GM21737 (cell line): ENCODE results near the gene CRIP2.

Experiments
- ATAC-seq: cut with Tn5 transposase; IDR thresholded peaks from one replicate; pipeline ENCODE4 v1.9.1; 2021; ENCODE audit warnings: mild to moderate bottlenecking, moderate library complexity; ENCODE audit not compliant: unreplicated experiment

CRIP2 gene

GRCh38 chr14:105460616-105461015, 14.0 kb upstream of the CRIP2 start:
- no peak for ATAC-seq

GRCh38 chr14:105461903-105462302, 12.7 kb upstream of the CRIP2 start:
- no peak for ATAC-seq

- ATAC-seq, result no peak
These were observed 10.1 kb upstream of the CRIP2 start for GRCh38 chr14:105464501-105464900.

- no peak for ATAC-seq
These were observed 9.2 kb upstream of the CRIP2 start for GRCh38 chr14:105465209-105466031.

GRCh38 chr14:105466531-105467248, 7.9 kb upstream of the CRIP2 start:
- no peak for ATAC-seq

GRCh38 chr14:105467249-105467941, 7.2 kb upstream of the CRIP2 start:
- no peak for ATAC-seq

- ATAC-seq, result no peak
These were observed 6.6 kb upstream of the CRIP2 start for GRCh38 chr14:105467942-105468471.

GRCh38 chr14:105468621-105469241, 5.9 kb upstream of the CRIP2 start:
- ATAC-seq, result no peak

GRCh38 chr14:105469456-105470349, 4.9 kb upstream of the CRIP2 start:
- ATAC-seq, result no peak

- ATAC-seq, result no peak
These were observed 4.0 kb upstream of the CRIP2 start for GRCh38 chr14:105470350-105471296.

- ATAC-seq, result no peak
These were observed 3.3 kb upstream of the CRIP2 start for GRCh38 chr14:105471297-105471821.

GRCh38 chr14:105471823-105472485, 2.7 kb upstream of the CRIP2 start:
- ATAC-seq, result no peak

GRCh38 chr14:105472486-105472991, 2.1 kb upstream of the CRIP2 start:
- ATAC-seq, result no peak

- ATAC-seq, result no peak
These were observed 1.5 kb upstream of the CRIP2 start for GRCh38 chr14:105473033-105473676.

- no peak for ATAC-seq
These were observed 741 bp upstream of the CRIP2 start for GRCh38 chr14:105473677-105474482.

- no peak for ATAC-seq
These were observed 862 bp downstream of the CRIP2 start for GRCh38 chr14:105475269-105476096.
